Peyer's patch (tissue), 4 donors: ENCODE measurements around the gene FBRSL1.

Source experiments
- CTCF ChIP-seq, 6 experiments: fragments of 450-650 bp in 4 of 6; fragments of 200-600 bp in 2 of 6; sonication (generic) in 1 of 6; IDR thresholded peaks; one replicate each; pipeline ENCODE4 v1.5.1; 2017 to 2019; ENCODE audit warnings: antibody characterized with exemption in 6 of 6, mild to moderate bottlenecking in 3 of 6, moderate library complexity in 1 of 6
- POLR2A ChIP-seq, 2 donors: fragments of 450-650 bp; IDR thresholded peaks; one replicate each; pipeline ENCODE4 v1.5.1; 2017; ENCODE audit warnings: antibody characterized with exemption in 2 of 2, mild to moderate bottlenecking in 2 of 2, moderate library complexity in 2 of 2

- TF ChIP-seq CTCF (IDR thresholded peaks at IDR 0.05) (no peak), POLR2A (IDR thresholded peaks at IDR 0.05) (no peak)
Observed at GRCh38 chr12:132477017-132477702, 12.8 kb upstream of the FBRSL1 start.
